H1 (cell line): ENCODE results near the gene RAD51B. TPM values are rescaled to one million over a fixed set of nuclear protein-coding genes. Genes with fewer than 3 reads are reported as not detected.

Source experiments
- ASH2L ChIP-seq: fragments of 200-600, 300-600 bp; sonication (generic); IDR thresholded peaks from one replicate; pipeline ENCODE4 v1.7.1; 2017; ENCODE audit warnings: low read length
- BRCA1 ChIP-seq: IDR thresholded peaks from 2 replicates; pipeline ENCODE4 v1.6.1; 2012; ENCODE audit warnings: low read depth, low read length, improper control_type of control experiment
- CBX8 ChIP-seq: fragments of 300-800, 300-1000 bp; sonication (generic); IDR thresholded peaks from 2 replicates; pipeline ENCODE4 v1.7.1; 2016; ENCODE audit warnings: low read depth, low read length, borderline replicate concordance
- CEBPB ChIP-seq: IDR thresholded peaks from 2 replicates; pipeline ENCODE4 v1.6.1; 2012; ENCODE audit warnings: low read depth, low read length
- CHD2 ChIP-seq: IDR thresholded peaks from 2 replicates; pipeline ENCODE4 v1.6.1; 2012; ENCODE audit warnings: low read length, improper control_type of control experiment
- CTCF ChIP-seq, 3 experiments: IDR thresholded peaks; 1 replicate in 2 of 3; 2 replicates in 1 of 3; pipeline versions ENCODE4 v1.5.1 to v1.6.1; 2011; ENCODE audit warnings: low read length in 3 of 3, mild to moderate bottlenecking in 3 of 3, inconsistent platforms in 2 of 3, low read depth in 1 of 3, moderate library complexity in 1 of 3; ENCODE audit not compliant: insufficient read depth in 1 of 3; ENCODE audit errors: control extremely low read depth in 1 of 3
- GABPA ChIP-seq: IDR thresholded peaks from 2 replicates; pipeline ENCODE4 v1.6.1; 2011; ENCODE audit warnings: mild to moderate bottlenecking, low read length, moderate library complexity, borderline replicate concordance; ENCODE audit not compliant: insufficient read depth
- HDAC2 ChIP-seq, 2 experiments: fragments of 300-600 bp in 1 of 2; sonication (generic) in 1 of 2; IDR thresholded peaks; 2 replicates each; pipeline ENCODE4 v1.6.1; 2011 to 2012; ENCODE audit warnings: low read depth in 2 of 2, low read length in 2 of 2, mild to moderate bottlenecking in 2 of 2, moderate library complexity in 2 of 2, borderline replicate concordance in 1 of 2, inconsistent platforms in 1 of 2
- HDAC6 ChIP-seq: IDR thresholded peaks from one replicate; pipeline ENCODE4 v1.7.1; 2012; ENCODE audit warnings: low read depth, mild to moderate bottlenecking, inconsistent platforms, low read length, moderate library complexity
- KDM4A ChIP-seq: IDR thresholded peaks from one replicate; pipeline ENCODE4 v1.7.1; 2012; ENCODE audit warnings: low read depth, mild to moderate bottlenecking, moderate library complexity, low read length, inconsistent platforms; ENCODE audit not compliant: severe bottlenecking
- MAX ChIP-seq: IDR thresholded peaks from 2 replicates; pipeline ENCODE4 v1.6.1; 2012; ENCODE audit warnings: inconsistent platforms
- NRF1 ChIP-seq: IDR thresholded peaks from 2 replicates; pipeline ENCODE4 v1.6.1; 2011; ENCODE audit warnings: mild to moderate bottlenecking, low read depth, low read length, improper control_type of control experiment
- PHF8 ChIP-seq: fragments of 200-600 bp; sonication (generic); conservative IDR thresholded peaks from 2 replicates; pipeline ENCODE4 v1.7.1; 2012; ENCODE audit warnings: low read depth, mild to moderate bottlenecking, inconsistent platforms, low read length, moderate library complexity
- RAD21 ChIP-seq, 2 experiments: IDR thresholded peaks in 1 of 2; conservative IDR thresholded peaks in 1 of 2; 2 replicates each; pipeline ENCODE4 v1.6.1; 2011; ENCODE audit warnings: low read depth in 2 of 2, low read length in 2 of 2, improper control_type of control experiment in 1 of 2, inconsistent platforms in 1 of 2, mild to moderate bottlenecking in 1 of 2, moderate library complexity in 1 of 2
- RXRA ChIP-seq: IDR thresholded peaks from 2 replicates; pipeline ENCODE4 v1.6.1; 2011; ENCODE audit warnings: low read depth, mild to moderate bottlenecking, low read length, moderate library complexity; ENCODE audit not compliant: insufficient read depth
- SAP30 ChIP-seq: fragments of 300-600 bp; sonication (generic); IDR thresholded peaks from 2 replicates; pipeline ENCODE4 v1.7.1; 2012; ENCODE audit warnings: low read length, moderate library complexity, mild to moderate bottlenecking, inconsistent platforms; ENCODE audit not compliant: insufficient read depth, insufficient replicate concordance
- SIN3A ChIP-seq, 2 experiments: IDR thresholded peaks in 1 of 2; conservative IDR thresholded peaks in 1 of 2; 2 replicates each; pipeline ENCODE4 v1.6.1; 2011 to 2012; ENCODE audit warnings: low read length in 2 of 2, improper control_type of control experiment in 1 of 2, low read depth in 1 of 2, mild to moderate bottlenecking in 1 of 2
- SIRT6 ChIP-seq: IDR thresholded peaks from one replicate; pipeline ENCODE4 v1.7.1; 2012; ENCODE audit warnings: low read length, inconsistent platforms
- TEAD4 ChIP-seq: IDR thresholded peaks from 2 replicates; pipeline ENCODE4 v1.6.1; 2012; ENCODE audit warnings: low read depth, low read length, inconsistent platforms, mixed read lengths
- YY1 ChIP-seq: IDR thresholded peaks from 2 replicates; pipeline ENCODE4 v1.6.1; 2011; ENCODE audit warnings: low read depth, mild to moderate bottlenecking, low read length
- polyA plus RNA-seq, 7 experiments: library from polyadenylated mRNA; depleted of rRNA in 3 of 7; stranded (reverse) in 5 of 7; unstranded in 2 of 7; fragments of >200 nt in 5 of 7; fragments of 200-250 nt in 2 of 7; gene quantifications; 1 replicate in 5 of 7; 2 replicates in 1 of 7; 4 replicates in 1 of 7; pipeline versions ENCODE4 v1.2.1 to v1.2.3, GENCODE V29; 2011 to 2013; ENCODE audit warnings: missing spikeins in 2 of 7, mixed read lengths in 2 of 7
- total RNA-seq: library from RNA; stranded (reverse); fragmentation: NEBNext Ultra II Directional; extraction: Animal tissue kit (Norgen Biotek cat#: 25700); gene quantifications from 2 replicates; pipeline ENCODE4 v1.2.1, GENCODE V29; 2021

The RAD51B gene
- total and polyA plus RNA-seq, 2 of the 8 experiments (the other 6 are each of a cell fraction or from before 2014, with no cell fraction given) = 3.9 to 14.9 TPM

- 0 out of 2 replicates have a peak, but pooled peaks have one; percentile 2 for TF ChIP-seq CEBPB
- no peak for TF ChIP-seq HDAC6
- no peak for TF ChIP-seq NRF1
- no peak for TF ChIP-seq CHD2
- peak; percentile 67 for TF ChIP-seq TEAD4
- TF ChIP-seq SAP30 = no peak
- TF ChIP-seq SIN3A (conservative IDR thresholded peaks at IDR 0.05 in 1 of 2, IDR thresholded peaks at IDR 0.05 in 1 of 2; ENCODE audit: low read depth in 1 of 2, low read length in 2 of 2) = no peak
- TF ChIP-seq SIRT6 = no peak
- no peak for TF ChIP-seq CTCF (IDR thresholded peaks at IDR 0.05; ENCODE audit: control extremely low read depth in 1 of 3, insufficient read depth in 1 of 3, low read depth in 1 of 3, low read length in 3 of 3)
- TF ChIP-seq GABPA = no peak
- TF ChIP-seq YY1 = no peak
- no peak for TF ChIP-seq ASH2L
- TF ChIP-seq BRCA1 = no peak
- TF ChIP-seq CBX8 = no peak
- no peak for TF ChIP-seq MAX
- TF ChIP-seq PHF8 = no peak
- TF ChIP-seq RAD21 (IDR thresholded peaks at IDR 0.05 in 1 of 2, conservative IDR thresholded peaks at IDR 0.05 in 1 of 2; ENCODE audit: low read depth in 2 of 2, low read length in 2 of 2) = peak in 1 of 2 experiments; percentile 8; a peak in 1 of 4 replicates
- no peak for TF ChIP-seq HDAC2 (IDR thresholded peaks at IDR 0.05; ENCODE audit: borderline replicate concordance in 1 of 2, low read depth in 2 of 2, low read length in 2 of 2)
- no peak for TF ChIP-seq RXRA
- no peak for TF ChIP-seq KDM4A
These were observed 318.4 kb downstream of the RAD51B start (continued) for GRCh38 chr14:68137704-68138619.
